Liver (tissue), 3 donors: ENCODE results near the gene SUPT4H1.
"Not testable (repeated sequence)": the region's sequence is repeated elsewhere in the genome, so short reads cannot be mapped to it uniquely, and the experiment has no call there.

Source experiments
- ATF3 ChIP-seq: IDR thresholded peaks from 2 replicates; pipeline ENCODE4 v1.6.1; 2016; ENCODE audit warnings: antibody characterized with exemption
- CTCF ChIP-seq: fragments of 150-350 bp; IDR thresholded peaks from 2 replicates; pipeline ENCODE4 v1.5.1; 2017; ENCODE audit warnings: improper control_type of control experiment, low read depth, low read length; ENCODE audit not compliant: missing input control
- EGR1 ChIP-seq, 2 donors: IDR thresholded peaks; 2 replicates each; pipeline ENCODE4 v1.6.1; 2016 to 2018; ENCODE audit warnings: antibody characterized with exemption in 2 of 2, low read depth in 2 of 2
- FOXA1 ChIP-seq: IDR thresholded peaks from 2 replicates; pipeline ENCODE4 v1.6.1; 2016; ENCODE audit warnings: antibody characterized with exemption
- GABPA ChIP-seq, 2 donors: IDR thresholded peaks in 1 of 2; conservative IDR thresholded peaks in 1 of 2; 2 replicates each; pipeline ENCODE4 v1.6.1; 2016; ENCODE audit warnings: antibody characterized with exemption in 2 of 2, mild to moderate bottlenecking in 1 of 2, moderate library complexity in 1 of 2
- JUND ChIP-seq, 2 donors: IDR thresholded peaks; 2 replicates each; pipeline ENCODE4 v1.6.1; 2016; ENCODE audit warnings: antibody characterized with exemption in 2 of 2
- MAX ChIP-seq: IDR thresholded peaks from 2 replicates; pipeline ENCODE4 v1.6.1; 2016; ENCODE audit warnings: antibody characterized with exemption
- NR2F2 ChIP-seq: IDR thresholded peaks from 2 replicates; pipeline ENCODE4 v1.6.1; 2016; ENCODE audit warnings: antibody characterized with exemption
- RAD21 ChIP-seq, 2 donors: IDR thresholded peaks; 2 replicates each; pipeline ENCODE4 v1.6.1; 2016; ENCODE audit warnings: antibody characterized with exemption in 2 of 2, mild to moderate bottlenecking in 2 of 2
- RXRA ChIP-seq, 2 donors: IDR thresholded peaks; 2 replicates each; pipeline ENCODE4 v1.6.1; 2017 to 2018; ENCODE audit warnings: antibody characterized with exemption in 2 of 2, mild to moderate bottlenecking in 1 of 2
- SP1 ChIP-seq: IDR thresholded peaks from 2 replicates; pipeline ENCODE4 v1.6.1; 2018; ENCODE audit warnings: antibody characterized with exemption, mild to moderate bottlenecking
- YY1 ChIP-seq: IDR thresholded peaks from 2 replicates; pipeline ENCODE4 v1.6.1; 2016; ENCODE audit warnings: antibody characterized with exemption, mild to moderate bottlenecking
- TF ChIP-seq, protein P1 (sequence below): IDR thresholded peaks from 2 replicates; pipeline ENCODE4 v1.6.1; 2016; ENCODE audit warnings: antibody characterized with exemption, mild to moderate bottlenecking
- TF ChIP-seq, protein P2 (sequence below): IDR thresholded peaks from 2 replicates; pipeline ENCODE4 v1.6.1; 2016; ENCODE audit warnings: antibody characterized with exemption
- donor health status: healthy.
- donor health status: healthy.

DNA sequence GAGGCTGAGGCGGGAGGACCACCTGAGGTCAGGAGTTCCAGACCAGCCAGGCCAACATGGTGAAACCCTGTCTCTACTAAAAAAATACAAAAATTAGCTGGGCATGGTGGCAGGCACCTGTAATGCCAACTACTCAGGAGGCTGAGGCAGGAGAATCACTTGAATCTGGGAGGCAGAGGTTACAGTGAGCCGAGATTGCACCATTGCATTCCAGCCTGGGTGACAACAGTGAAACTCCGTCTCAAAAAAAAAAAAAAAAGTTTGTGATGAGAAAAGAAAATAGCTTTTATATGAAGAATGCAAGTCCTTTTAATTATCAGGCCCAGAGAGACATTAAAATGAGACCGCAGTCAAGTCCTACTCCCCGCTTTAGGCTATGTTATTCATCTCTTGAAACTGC is 45.4 kb upstream of the SUPT4H1 start:
- TF ChIP-seq CTCF; RAD21 (IDR thresholded peaks at IDR 0.05); GABPA (IDR thresholded peaks at IDR 0.05 in 1 of 2, conservative IDR thresholded peaks at IDR 0.05 in 1 of 2); YY1; FOXA1; JUND (IDR thresholded peaks at IDR 0.05); MAX; RXRA (IDR thresholded peaks at IDR 0.05); EGR1 (IDR thresholded peaks at IDR 0.05; ENCODE audit: low read depth in 2 of 2); SP1; ATF3; NR2F2: not testable (repeated sequence)
- TF ChIP-seq, protein P1, sequence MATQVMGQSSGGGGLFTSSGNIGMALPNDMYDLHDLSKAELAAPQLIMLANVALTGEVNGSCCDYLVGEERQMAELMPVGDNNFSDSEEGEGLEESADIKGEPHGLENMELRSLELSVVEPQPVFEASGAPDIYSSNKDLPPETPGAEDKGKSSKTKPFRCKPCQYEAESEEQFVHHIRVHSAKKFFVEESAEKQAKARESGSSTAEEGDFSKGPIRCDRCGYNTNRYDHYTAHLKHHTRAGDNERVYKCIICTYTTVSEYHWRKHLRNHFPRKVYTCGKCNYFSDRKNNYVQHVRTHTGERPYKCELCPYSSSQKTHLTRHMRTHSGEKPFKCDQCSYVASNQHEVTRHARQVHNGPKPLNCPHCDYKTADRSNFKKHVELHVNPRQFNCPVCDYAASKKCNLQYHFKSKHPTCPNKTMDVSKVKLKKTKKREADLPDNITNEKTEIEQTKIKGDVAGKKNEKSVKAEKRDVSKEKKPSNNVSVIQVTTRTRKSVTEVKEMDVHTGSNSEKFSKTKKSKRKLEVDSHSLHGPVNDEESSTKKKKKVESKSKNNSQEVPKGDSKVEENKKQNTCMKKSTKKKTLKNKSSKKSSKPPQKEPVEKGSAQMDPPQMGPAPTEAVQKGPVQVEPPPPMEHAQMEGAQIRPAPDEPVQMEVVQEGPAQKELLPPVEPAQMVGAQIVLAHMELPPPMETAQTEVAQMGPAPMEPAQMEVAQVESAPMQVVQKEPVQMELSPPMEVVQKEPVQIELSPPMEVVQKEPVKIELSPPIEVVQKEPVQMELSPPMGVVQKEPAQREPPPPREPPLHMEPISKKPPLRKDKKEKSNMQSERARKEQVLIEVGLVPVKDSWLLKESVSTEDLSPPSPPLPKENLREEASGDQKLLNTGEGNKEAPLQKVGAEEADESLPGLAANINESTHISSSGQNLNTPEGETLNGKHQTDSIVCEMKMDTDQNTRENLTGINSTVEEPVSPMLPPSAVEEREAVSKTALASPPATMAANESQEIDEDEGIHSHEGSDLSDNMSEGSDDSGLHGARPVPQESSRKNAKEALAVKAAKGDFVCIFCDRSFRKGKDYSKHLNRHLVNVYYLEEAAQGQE = not testable (repeated sequence)
- TF ChIP-seq, protein P2, sequence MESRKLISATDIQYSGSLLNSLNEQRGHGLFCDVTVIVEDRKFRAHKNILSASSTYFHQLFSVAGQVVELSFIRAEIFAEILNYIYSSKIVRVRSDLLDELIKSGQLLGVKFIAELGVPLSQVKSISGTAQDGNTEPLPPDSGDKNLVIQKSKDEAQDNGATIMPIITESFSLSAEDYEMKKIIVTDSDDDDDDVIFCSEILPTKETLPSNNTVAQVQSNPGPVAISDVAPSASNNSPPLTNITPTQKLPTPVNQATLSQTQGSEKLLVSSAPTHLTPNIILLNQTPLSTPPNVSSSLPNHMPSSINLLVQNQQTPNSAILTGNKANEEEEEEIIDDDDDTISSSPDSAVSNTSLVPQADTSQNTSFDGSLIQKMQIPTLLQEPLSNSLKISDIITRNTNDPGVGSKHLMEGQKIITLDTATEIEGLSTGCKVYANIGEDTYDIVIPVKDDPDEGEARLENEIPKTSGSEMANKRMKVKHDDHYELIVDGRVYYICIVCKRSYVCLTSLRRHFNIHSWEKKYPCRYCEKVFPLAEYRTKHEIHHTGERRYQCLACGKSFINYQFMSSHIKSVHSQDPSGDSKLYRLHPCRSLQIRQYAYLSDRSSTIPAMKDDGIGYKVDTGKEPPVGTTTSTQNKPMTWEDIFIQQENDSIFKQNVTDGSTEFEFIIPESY = not testable (repeated sequence)
